ENCODE results near the gene PPFIA2.

The PPFIA2 gene

GRCh38 chr12:81644503-81644902 lies 114.6 kb downstream of the PPFIA2 start:
- Histone ChIP-seq H3K27me3 (ENCODE audit: control insufficient read depth, insufficient read depth, low read length) (no peaks in the 10 kb centered on the region), H3K9me3 (ENCODE audit: control insufficient read depth, low read length) (no peaks in the 10 kb centered on the region), H3K9ac (ENCODE audit: low read length) (no peak overlapping the region), H3K4me3 (ENCODE audit: low read length) (no peak overlapping the region), H3K36me3 (ENCODE audit: control insufficient read depth, insufficient read depth, low read length) (no peaks in the 10 kb centered on the region), H3K4me1 (ENCODE audit: control insufficient read depth, insufficient read depth, low read length) (no peaks in the 10 kb centered on the region)

- Histone ChIP-seq H3K9me3 (ENCODE audit: control insufficient read depth, low read length) (no peaks in the 10 kb centered on the region), H3K4me3 (ENCODE audit: low read length) (no peak overlapping the region), H3K9ac (ENCODE audit: low read length) (no peak overlapping the region), H3K36me3 (ENCODE audit: control insufficient read depth, insufficient read depth, low read length) (no peaks in the 10 kb centered on the region), H3K4me1 (ENCODE audit: control insufficient read depth, insufficient read depth, low read length) (no peaks in the 10 kb centered on the region), H3K27me3 (ENCODE audit: control insufficient read depth, insufficient read depth, low read length) (no peaks in the 10 kb centered on the region)
Observed at GRCh38 chr12:81639196-81639595, 120.0 kb downstream of the PPFIA2 start.

GRCh38 chr12:81633127-81633526 lies 126.0 kb downstream of the PPFIA2 start:
- Histone ChIP-seq H3K9me3 (ENCODE audit: control insufficient read depth, low read length) (no peaks in the 10 kb centered on the region), H3K9ac (ENCODE audit: low read length) (no peak overlapping the region), H3K27me3 (ENCODE audit: control insufficient read depth, insufficient read depth, low read length) (no peaks in the 10 kb centered on the region), H3K4me3 (ENCODE audit: low read length) (no peak overlapping the region), H3K36me3 (ENCODE audit: control insufficient read depth, insufficient read depth, low read length) (no peaks in the 10 kb centered on the region), H3K4me1 (ENCODE audit: control insufficient read depth, insufficient read depth, low read length) (no peaks in the 10 kb centered on the region)

- Histone ChIP-seq H3K36me3 (ENCODE audit: control insufficient read depth, insufficient read depth, low read length) (no peaks in the 10 kb centered on the region), H3K9me3 (ENCODE audit: control insufficient read depth, low read length) (no peaks in the 10 kb centered on the region), H3K9ac (ENCODE audit: low read length) (no peak overlapping the region), H3K4me1 (ENCODE audit: control insufficient read depth, insufficient read depth, low read length) (no peaks in the 10 kb centered on the region), H3K4me3 (ENCODE audit: low read length) (no peak overlapping the region), H3K27me3 (ENCODE audit: control insufficient read depth, insufficient read depth, low read length) (no peaks in the 10 kb centered on the region)
Observed at GRCh38 chr12:81627336-81628189, 131.6 kb downstream of the PPFIA2 start.

- Histone ChIP-seq H3K9ac (ENCODE audit: low read length) (no peak overlapping the region), H3K4me1 (ENCODE audit: control insufficient read depth, insufficient read depth, low read length) (no peaks in the 10 kb centered on the region), H3K4me3 (ENCODE audit: low read length) (no peak overlapping the region), H3K27me3 (ENCODE audit: control insufficient read depth, insufficient read depth, low read length) (no peaks in the 10 kb centered on the region), H3K36me3 (ENCODE audit: control insufficient read depth, insufficient read depth, low read length) (no peaks in the 10 kb centered on the region), H3K9me3 (ENCODE audit: control insufficient read depth, low read length) (no peaks in the 10 kb centered on the region)
Observed at GRCh38 chr12:81626406-81626805, 132.7 kb downstream of the PPFIA2 start.

- Histone ChIP-seq H3K36me3 (ENCODE audit: control insufficient read depth, insufficient read depth, low read length) (no peaks in the 10 kb centered on the region), H3K9ac (ENCODE audit: low read length) (no peak overlapping the region), H3K27me3 (ENCODE audit: control insufficient read depth, insufficient read depth, low read length) (no peaks in the 10 kb centered on the region), H3K4me1 (ENCODE audit: control insufficient read depth, insufficient read depth, low read length) (no peaks in the 10 kb centered on the region), H3K9me3 (ENCODE audit: control insufficient read depth, low read length) (no peaks in the 10 kb centered on the region), H3K4me3 (ENCODE audit: low read length) (no peak overlapping the region)
Observed at GRCh38 chr12:81617915-81618314, 141.2 kb downstream of the PPFIA2 start.

- no peaks in the 10 kb centered on the region for H3K9me3 ChIP-seq (ENCODE audit: control insufficient read depth, low read length)
- no peak overlapping the region for H3K9ac ChIP-seq (ENCODE audit: low read length)
- H3K4me3 ChIP-seq (ENCODE audit: low read length), result no peak overlapping the region
- H3K36me3 ChIP-seq (ENCODE audit: control insufficient read depth, insufficient read depth, low read length), result no peaks in the 10 kb centered on the region
- no peaks in the 10 kb centered on the region for H3K4me1 ChIP-seq (ENCODE audit: control insufficient read depth, insufficient read depth, low read length)
- H3K27me3 ChIP-seq (ENCODE audit: control insufficient read depth, insufficient read depth, low read length), result no peaks in the 10 kb centered on the region
Observed at GRCh38 chr12:81615026-81615588, 144.0 kb downstream of the PPFIA2 start.

- Histone ChIP-seq H3K36me3 (ENCODE audit: control insufficient read depth, insufficient read depth, low read length) (no peaks in the 10 kb centered on the region), H3K9ac (ENCODE audit: low read length) (no peak overlapping the region), H3K27me3 (ENCODE audit: control insufficient read depth, insufficient read depth, low read length) (no peaks in the 10 kb centered on the region), H3K9me3 (ENCODE audit: control insufficient read depth, low read length) (no peaks in the 10 kb centered on the region), H3K4me1 (ENCODE audit: control insufficient read depth, insufficient read depth, low read length) (no peaks in the 10 kb centered on the region), H3K4me3 (ENCODE audit: low read length) (no peak overlapping the region)
Observed at GRCh38 chr12:81610955-81611889, 147.9 kb downstream of the PPFIA2 start.

GRCh38 chr12:81597928-81598604 lies 161.1 kb downstream of the PPFIA2 start:
- Histone ChIP-seq H3K4me1 (ENCODE audit: control insufficient read depth, insufficient read depth, low read length) (no peaks in the 10 kb centered on the region), H3K36me3 (ENCODE audit: control insufficient read depth, insufficient read depth, low read length) (no peaks in the 10 kb centered on the region), H3K9ac (ENCODE audit: low read length) (no peak overlapping the region), H3K9me3 (ENCODE audit: control insufficient read depth, low read length) (no peaks in the 10 kb centered on the region), H3K4me3 (ENCODE audit: low read length) (no peak overlapping the region), H3K27me3 (ENCODE audit: control insufficient read depth, insufficient read depth, low read length) (no peaks in the 10 kb centered on the region)

GRCh38 chr12:81596558-81596957 lies 162.6 kb downstream of the PPFIA2 start:
- H3K4me3 ChIP-seq (ENCODE audit: low read length), result no peak overlapping the region

GRCh38 chr12:81591256-81591655 lies 167.9 kb downstream of the PPFIA2 start:
- no peaks in the 10 kb centered on the region for H3K9me3 ChIP-seq (ENCODE audit: control insufficient read depth, low read length)
- no peak overlapping the region for H3K9ac ChIP-seq (ENCODE audit: low read length)
- no peaks in the 10 kb centered on the region for H3K36me3 ChIP-seq (ENCODE audit: control insufficient read depth, insufficient read depth, low read length)
- H3K4me3 ChIP-seq (ENCODE audit: low read length), result no peak overlapping the region
- H3K4me1 ChIP-seq (ENCODE audit: control insufficient read depth, insufficient read depth, low read length), result no peaks in the 10 kb centered on the region
- no peaks in the 10 kb centered on the region for H3K27me3 ChIP-seq (ENCODE audit: control insufficient read depth, insufficient read depth, low read length)

More at GRCh38 chr12:81596558-81596957, 162.6 kb downstream of the PPFIA2 start:
- Histone ChIP-seq H3K27me3 (ENCODE audit: control insufficient read depth, insufficient read depth, low read length) (no peaks in the 10 kb centered on the region), H3K36me3 (ENCODE audit: control insufficient read depth, insufficient read depth, low read length) (no peaks in the 10 kb centered on the region), H3K9me3 (ENCODE audit: control insufficient read depth, low read length) (no peaks in the 10 kb centered on the region), H3K9ac (ENCODE audit: low read length) (no peak overlapping the region), H3K4me1 (ENCODE audit: control insufficient read depth, insufficient read depth, low read length) (no peaks in the 10 kb centered on the region)

Measured in mucosa of stomach (tissue), 1 donor.